DND-41 (cell line): ENCODE measurements around the gene TMEM63B.

Experiments used
- ATAC-seq: fragments of 200-7000 bp; cut with Tn5 transposase; 3 replicates; pipeline ENCODE4 v1.9.1; 2021; ENCODE audit warnings: low read depth; ENCODE audit not compliant: insufficient read depth
- DNase-seq: peaks from one replicate; pipeline ENCODE4 v3.0.0-alpha.2; 2020
- H2AFZ ChIP-seq: 2 replicates; pipeline ENCODE4 v1.6.0; 2012; ENCODE audit warnings: low read depth, low read length
- H3K27ac ChIP-seq: 2 replicates; pipeline ENCODE4 v1.5.1; 2012; ENCODE audit warnings: low read length, inconsistent platforms
- H3K27me3 ChIP-seq: fragments of 200-600 bp; sonication (generic); 2 replicates; pipeline ENCODE4 v1.6.0; 2012; ENCODE audit warnings: low read length, mild to moderate bottlenecking, inconsistent platforms; ENCODE audit not compliant: insufficient read depth, poor library complexity
- H3K36me3 ChIP-seq: 2 replicates; pipeline ENCODE4 v1.5.1; 2012; ENCODE audit warnings: low read length, inconsistent platforms; ENCODE audit not compliant: insufficient read depth
- H3K4me1 ChIP-seq: 2 replicates; pipeline ENCODE4 v1.5.1; 2012; ENCODE audit warnings: mild to moderate bottlenecking, low read length; ENCODE audit not compliant: insufficient read depth
- H3K4me2 ChIP-seq: 2 replicates; pipeline ENCODE4 v1.6.0; 2012; ENCODE audit warnings: mild to moderate bottlenecking, moderate library complexity, low read length, inconsistent platforms; ENCODE audit not compliant: insufficient read depth
- H3K4me3 ChIP-seq, 2 experiments: fragments of 200-600 bp in 1 of 2; shearing (Covaris generic) in 1 of 2; 2 replicates each; pipeline ENCODE4 v1.5.1; 2012 to 2016; ENCODE audit warnings: inconsistent platforms in 2 of 2, low read length in 2 of 2, mild to moderate bottlenecking in 2 of 2, low read depth in 1 of 2, moderate library complexity in 1 of 2
- H3K79me2 ChIP-seq: 2 replicates; pipeline ENCODE4 v1.6.0; 2012; ENCODE audit warnings: low read length, inconsistent platforms; ENCODE audit not compliant: insufficient read depth
- H3K9ac ChIP-seq: 2 replicates; pipeline ENCODE4 v1.6.0; 2012; ENCODE audit warnings: low read depth, mild to moderate bottlenecking, inconsistent platforms, low read length, moderate library complexity
- H3K9me3 ChIP-seq: 2 replicates; pipeline ENCODE4 v1.5.1; 2012; ENCODE audit warnings: low read length, moderate library complexity, mild to moderate bottlenecking, inconsistent platforms; ENCODE audit not compliant: insufficient read depth, severe bottlenecking
- H4K20me1 ChIP-seq: 2 replicates; pipeline ENCODE4 v1.6.0; 2012; ENCODE audit warnings: low read length; ENCODE audit not compliant: insufficient read depth
- EZH2 ChIP-seq: IDR thresholded peaks from 3 replicates; pipeline ENCODE4 v1.6.1; 2012; ENCODE audit warnings: borderline replicate concordance, low read depth, mild to moderate bottlenecking, moderate library complexity, low read length, inconsistent platforms; ENCODE audit not compliant: severe bottlenecking
- TF ChIP-seq, protein P1 (sequence below): IDR thresholded peaks from 2 replicates; pipeline ENCODE4 v1.5.1; 2012; ENCODE audit warnings: borderline replicate concordance, low read length, moderate library complexity, mild to moderate bottlenecking; ENCODE audit not compliant: poor library complexity, severe bottlenecking; ENCODE audit errors: extremely low read depth

The TMEM63B gene

DNA sequence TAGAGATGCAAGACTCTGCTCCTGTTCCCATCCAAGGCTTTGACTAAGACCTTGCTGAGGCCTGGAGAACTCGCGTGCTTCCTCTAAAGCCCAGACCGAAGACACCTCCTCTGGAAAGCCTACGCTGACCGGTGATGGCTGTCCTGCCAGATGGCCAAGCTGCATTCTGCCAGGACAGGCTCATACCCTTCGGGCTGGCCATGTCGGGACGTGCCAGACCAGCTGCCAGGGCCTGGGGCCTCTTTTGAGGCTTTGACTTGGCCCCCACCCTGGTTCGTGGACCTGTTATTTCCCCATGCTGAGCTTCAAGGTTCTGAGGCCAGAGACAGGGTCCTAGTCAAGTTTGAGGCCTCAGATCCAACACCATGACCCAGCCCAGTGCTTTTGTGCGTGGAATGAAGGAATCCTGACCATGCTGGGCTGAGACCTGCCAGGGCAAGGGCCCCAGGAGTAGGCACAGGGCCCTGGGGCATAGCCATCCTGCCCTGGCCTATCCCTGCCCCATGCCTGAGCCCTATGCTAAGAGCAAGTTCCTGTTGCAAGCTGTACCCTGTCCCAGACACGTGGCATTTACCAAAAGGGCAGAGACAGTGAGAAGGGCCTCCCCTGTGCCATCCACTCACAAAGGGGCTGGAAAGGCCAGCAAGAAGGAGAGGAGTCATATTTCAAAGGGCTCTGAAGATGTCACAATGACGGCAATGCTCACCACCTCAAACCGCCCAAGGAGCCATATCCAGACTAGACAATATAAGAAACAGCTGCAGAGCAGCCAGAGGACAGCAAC lies 42.9 kb upstream of the TMEM63B start:
- Histone ChIP-seq H2AFZ (no peak overlapping the region), H3K27me3 (no peaks in the 10 kb centered on the region), H3K4me3 (no peak overlapping the region), H4K20me1 (peaks cover 10% of the 10 kb centered on the region), H3K9ac (no peak overlapping the region), H3K36me3 (peaks cover 3% of the 10 kb centered on the region; the same call in 1 of the 2 replicates), H3K27ac (no peak overlapping the region), H3K79me2 (no peaks in the 10 kb centered on the region), H3K4me1 (no peaks in the 10 kb centered on the region), H3K9me3 (no peaks in the 10 kb centered on the region), H3K4me2 (no peak overlapping the region)
- ATAC-seq (peak; percentile 72), DNase-seq (peak; percentile 34)
- no peak for TF ChIP-seq EZH2
- TF ChIP-seq, protein P1, sequence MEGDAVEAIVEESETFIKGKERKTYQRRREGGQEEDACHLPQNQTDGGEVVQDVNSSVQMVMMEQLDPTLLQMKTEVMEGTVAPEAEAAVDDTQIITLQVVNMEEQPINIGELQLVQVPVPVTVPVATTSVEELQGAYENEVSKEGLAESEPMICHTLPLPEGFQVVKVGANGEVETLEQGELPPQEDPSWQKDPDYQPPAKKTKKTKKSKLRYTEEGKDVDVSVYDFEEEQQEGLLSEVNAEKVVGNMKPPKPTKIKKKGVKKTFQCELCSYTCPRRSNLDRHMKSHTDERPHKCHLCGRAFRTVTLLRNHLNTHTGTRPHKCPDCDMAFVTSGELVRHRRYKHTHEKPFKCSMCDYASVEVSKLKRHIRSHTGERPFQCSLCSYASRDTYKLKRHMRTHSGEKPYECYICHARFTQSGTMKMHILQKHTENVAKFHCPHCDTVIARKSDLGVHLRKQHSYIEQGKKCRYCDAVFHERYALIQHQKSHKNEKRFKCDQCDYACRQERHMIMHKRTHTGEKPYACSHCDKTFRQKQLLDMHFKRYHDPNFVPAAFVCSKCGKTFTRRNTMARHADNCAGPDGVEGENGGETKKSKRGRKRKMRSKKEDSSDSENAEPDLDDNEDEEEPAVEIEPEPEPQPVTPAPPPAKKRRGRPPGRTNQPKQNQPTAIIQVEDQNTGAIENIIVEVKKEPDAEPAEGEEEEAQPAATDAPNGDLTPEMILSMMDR, result no peak

DNA sequence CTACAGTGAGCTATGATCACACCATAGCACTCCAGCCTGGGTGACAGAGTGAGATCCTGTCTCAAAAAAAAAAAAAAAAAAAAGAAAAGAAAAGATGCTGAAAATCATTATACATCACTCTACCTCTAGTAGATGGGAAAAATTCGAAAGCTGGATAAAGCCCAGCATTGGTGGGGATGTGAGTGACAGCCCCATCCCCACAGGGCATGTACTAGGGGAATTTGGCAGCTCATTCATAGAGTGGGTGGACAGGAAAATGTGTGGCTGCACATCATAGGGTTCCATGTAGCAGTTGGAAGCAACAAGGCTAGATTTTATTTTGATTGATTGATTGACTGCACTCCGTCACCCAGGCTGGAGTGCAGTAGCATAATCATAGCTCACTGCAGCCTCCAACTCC lies 42.1 kb upstream of the TMEM63B start:
- no peaks in the 10 kb centered on the region for H3K4me1 ChIP-seq
- no peak for DNase-seq
- peaks cover 10% of the 10 kb centered on the region for H4K20me1 ChIP-seq
- no peak for ATAC-seq
- no peaks in the 10 kb centered on the region for H3K79me2 ChIP-seq
- H2AFZ ChIP-seq, result no peak overlapping the region
- no peaks in the 10 kb centered on the region for H3K9me3 ChIP-seq
- H3K9ac ChIP-seq, result no peak overlapping the region
- peaks cover 5% of the 10 kb centered on the region; the same call in 1 of the 2 replicates for H3K36me3 ChIP-seq
- no peak overlapping the region for H3K27ac ChIP-seq
- no peak overlapping the region for H3K4me2 ChIP-seq
- H3K4me3 ChIP-seq, result no peak overlapping the region
- no peak for TF ChIP-seq EZH2
- TF ChIP-seq, protein P1, result no peak
- no peaks in the 10 kb centered on the region for H3K27me3 ChIP-seq

DNA sequence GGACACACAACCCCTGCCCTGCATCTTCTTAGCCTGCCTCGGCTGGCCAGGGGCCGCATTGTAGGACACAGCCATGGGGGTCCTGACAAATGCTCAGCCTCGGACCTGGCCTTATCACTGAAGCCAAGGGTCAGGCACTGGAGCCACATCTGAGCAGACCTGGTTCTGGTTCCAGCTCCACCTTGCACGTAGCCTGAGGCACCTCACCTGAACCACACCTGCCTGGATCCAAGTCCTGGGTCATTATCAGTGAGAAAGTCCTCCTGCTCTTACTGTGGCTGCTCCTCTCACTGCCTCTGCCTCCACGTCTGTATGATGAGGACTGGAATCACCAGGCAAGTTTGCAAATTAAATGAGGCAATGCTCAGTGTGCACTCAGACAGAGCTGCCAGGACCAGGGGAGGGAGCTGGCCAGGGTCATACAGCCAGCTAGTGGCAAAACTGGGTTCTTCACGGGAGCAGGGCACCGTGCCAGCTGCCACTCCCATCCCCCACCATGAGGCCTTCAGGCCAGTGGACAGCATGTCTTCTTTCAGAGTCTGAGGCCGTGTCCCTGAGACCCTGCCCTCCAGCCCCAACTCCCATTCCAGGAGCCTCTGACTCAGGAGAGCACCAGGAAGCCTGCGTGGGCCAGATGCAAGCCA lies 40.3 kb upstream of the TMEM63B start:
- H3K9me3 ChIP-seq, result no peaks in the 10 kb centered on the region
- no peak overlapping the region for H2AFZ ChIP-seq
- no peaks in the 10 kb centered on the region for H3K79me2 ChIP-seq
- no peak overlapping the region for H3K4me2 ChIP-seq
- no peak overlapping the region for H3K4me3 ChIP-seq
- H4K20me1 ChIP-seq, result peaks cover 10% of the 10 kb centered on the region
- no peak overlapping the region for H3K9ac ChIP-seq
- ATAC-seq (no peak), DNase-seq (no peak)
- H3K4me1 ChIP-seq, result no peaks in the 10 kb centered on the region
- peaks cover 5% of the 10 kb centered on the region; the same call in 1 of the 2 replicates for H3K36me3 ChIP-seq
- H3K27ac ChIP-seq, result no peak overlapping the region
- H3K27me3 ChIP-seq, result no peaks in the 10 kb centered on the region
- no peak for TF ChIP-seq EZH2
- TF ChIP-seq, protein P1, result no peak
